H1 (cell line): Measurements from ENCODE around the gene MID1. TPM values are rescaled to one million over a fixed set of nuclear protein-coding genes. Genes with fewer than 3 reads are reported as not detected.

ENCODE experiments used
- ASH2L ChIP-seq: fragments of 200-600, 300-600 bp; sonication (generic); IDR thresholded peaks from one replicate; pipeline ENCODE4 v1.7.1; 2017; ENCODE audit warnings: low read length
- RAD21 ChIP-seq, 2 experiments: IDR thresholded peaks in 1 of 2; conservative IDR thresholded peaks in 1 of 2; 2 replicates each; pipeline ENCODE4 v1.6.1; 2011; ENCODE audit warnings: low read depth in 2 of 2, low read length in 2 of 2, improper control_type of control experiment in 1 of 2, inconsistent platforms in 1 of 2, mild to moderate bottlenecking in 1 of 2, moderate library complexity in 1 of 2
- SIRT6 ChIP-seq: IDR thresholded peaks from one replicate; pipeline ENCODE4 v1.7.1; 2012; ENCODE audit warnings: low read length, inconsistent platforms
- SP4 ChIP-seq: IDR thresholded peaks from 2 replicates; pipeline ENCODE4 v1.6.1; 2012; ENCODE audit warnings: low read length, inconsistent platforms
- polyA plus RNA-seq, 7 experiments: library from polyadenylated mRNA; depleted of rRNA in 3 of 7; stranded (reverse) in 5 of 7; unstranded in 2 of 7; fragments of >200 nt in 5 of 7; fragments of 200-250 nt in 2 of 7; gene quantifications; 1 replicate in 5 of 7; 2 replicates in 1 of 7; 4 replicates in 1 of 7; pipeline versions ENCODE4 v1.2.1 to v1.2.3, GENCODE V29; 2011 to 2013; ENCODE audit warnings: missing spikeins in 2 of 7, mixed read lengths in 2 of 7
- total RNA-seq: library from RNA; stranded (reverse); fragmentation: NEBNext Ultra II Directional; extraction: Animal tissue kit (Norgen Biotek cat#: 25700); gene quantifications from 2 replicates; pipeline ENCODE4 v1.2.1, GENCODE V29; 2021
- TF ChIP-seq, protein P1 (sequence below), 3 experiments: IDR thresholded peaks; 1 replicate in 2 of 3; 2 replicates in 1 of 3; pipeline versions ENCODE4 v1.5.1 to v1.6.1; 2011; ENCODE audit warnings: low read length in 3 of 3, mild to moderate bottlenecking in 3 of 3, inconsistent platforms in 2 of 3, low read depth in 1 of 3, moderate library complexity in 1 of 3; ENCODE audit not compliant: insufficient read depth in 1 of 3; ENCODE audit errors: control extremely low read depth in 1 of 3

The MID1 gene
- total and polyA plus RNA-seq, 2 of the 8 experiments (the other 6 are each of a cell fraction or from before 2014, with no cell fraction given), result 12.9 to 54.3 TPM

- TF ChIP-seq ASH2L, result no peak
- no peak for TF ChIP-seq SP4
- no peak for TF ChIP-seq SIRT6
- TF ChIP-seq, protein P1, sequence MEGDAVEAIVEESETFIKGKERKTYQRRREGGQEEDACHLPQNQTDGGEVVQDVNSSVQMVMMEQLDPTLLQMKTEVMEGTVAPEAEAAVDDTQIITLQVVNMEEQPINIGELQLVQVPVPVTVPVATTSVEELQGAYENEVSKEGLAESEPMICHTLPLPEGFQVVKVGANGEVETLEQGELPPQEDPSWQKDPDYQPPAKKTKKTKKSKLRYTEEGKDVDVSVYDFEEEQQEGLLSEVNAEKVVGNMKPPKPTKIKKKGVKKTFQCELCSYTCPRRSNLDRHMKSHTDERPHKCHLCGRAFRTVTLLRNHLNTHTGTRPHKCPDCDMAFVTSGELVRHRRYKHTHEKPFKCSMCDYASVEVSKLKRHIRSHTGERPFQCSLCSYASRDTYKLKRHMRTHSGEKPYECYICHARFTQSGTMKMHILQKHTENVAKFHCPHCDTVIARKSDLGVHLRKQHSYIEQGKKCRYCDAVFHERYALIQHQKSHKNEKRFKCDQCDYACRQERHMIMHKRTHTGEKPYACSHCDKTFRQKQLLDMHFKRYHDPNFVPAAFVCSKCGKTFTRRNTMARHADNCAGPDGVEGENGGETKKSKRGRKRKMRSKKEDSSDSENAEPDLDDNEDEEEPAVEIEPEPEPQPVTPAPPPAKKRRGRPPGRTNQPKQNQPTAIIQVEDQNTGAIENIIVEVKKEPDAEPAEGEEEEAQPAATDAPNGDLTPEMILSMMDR (IDR thresholded peaks at IDR 0.05; ENCODE audit: control extremely low read depth in 1 of 3, insufficient read depth in 1 of 3, low read depth in 1 of 3, low read length in 3 of 3), result no peak
- TF ChIP-seq RAD21 (IDR thresholded peaks at IDR 0.05 in 1 of 2, conservative IDR thresholded peaks at IDR 0.05 in 1 of 2; ENCODE audit: low read depth in 2 of 2, low read length in 2 of 2), result no peak
These were observed 205.5 kb downstream of the MID1 start (continued) for GRCh38 chrX:10414862-10415261.
